HG02759 (cell line): ENCODE data around the gene PIGU.
"Not testable (repeated sequence)": the region's sequence is repeated elsewhere in the genome, so short reads cannot be mapped to it uniquely, and the experiment has no call there.

Experiments
- ATAC-seq: cut with Tn5 transposase; IDR thresholded peaks from one replicate; pipeline ENCODE4 v1.9.1; 2021; ENCODE audit warnings: mild to moderate bottlenecking, moderate library complexity; ENCODE audit not compliant: unreplicated experiment

PIGU gene, protein sequence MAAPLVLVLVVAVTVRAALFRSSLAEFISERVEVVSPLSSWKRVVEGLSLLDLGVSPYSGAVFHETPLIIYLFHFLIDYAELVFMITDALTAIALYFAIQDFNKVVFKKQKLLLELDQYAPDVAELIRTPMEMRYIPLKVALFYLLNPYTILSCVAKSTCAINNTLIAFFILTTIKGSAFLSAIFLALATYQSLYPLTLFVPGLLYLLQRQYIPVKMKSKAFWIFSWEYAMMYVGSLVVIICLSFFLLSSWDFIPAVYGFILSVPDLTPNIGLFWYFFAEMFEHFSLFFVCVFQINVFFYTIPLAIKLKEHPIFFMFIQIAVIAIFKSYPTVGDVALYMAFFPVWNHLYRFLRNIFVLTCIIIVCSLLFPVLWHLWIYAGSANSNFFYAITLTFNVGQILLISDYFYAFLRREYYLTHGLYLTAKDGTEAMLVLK

DNA sequence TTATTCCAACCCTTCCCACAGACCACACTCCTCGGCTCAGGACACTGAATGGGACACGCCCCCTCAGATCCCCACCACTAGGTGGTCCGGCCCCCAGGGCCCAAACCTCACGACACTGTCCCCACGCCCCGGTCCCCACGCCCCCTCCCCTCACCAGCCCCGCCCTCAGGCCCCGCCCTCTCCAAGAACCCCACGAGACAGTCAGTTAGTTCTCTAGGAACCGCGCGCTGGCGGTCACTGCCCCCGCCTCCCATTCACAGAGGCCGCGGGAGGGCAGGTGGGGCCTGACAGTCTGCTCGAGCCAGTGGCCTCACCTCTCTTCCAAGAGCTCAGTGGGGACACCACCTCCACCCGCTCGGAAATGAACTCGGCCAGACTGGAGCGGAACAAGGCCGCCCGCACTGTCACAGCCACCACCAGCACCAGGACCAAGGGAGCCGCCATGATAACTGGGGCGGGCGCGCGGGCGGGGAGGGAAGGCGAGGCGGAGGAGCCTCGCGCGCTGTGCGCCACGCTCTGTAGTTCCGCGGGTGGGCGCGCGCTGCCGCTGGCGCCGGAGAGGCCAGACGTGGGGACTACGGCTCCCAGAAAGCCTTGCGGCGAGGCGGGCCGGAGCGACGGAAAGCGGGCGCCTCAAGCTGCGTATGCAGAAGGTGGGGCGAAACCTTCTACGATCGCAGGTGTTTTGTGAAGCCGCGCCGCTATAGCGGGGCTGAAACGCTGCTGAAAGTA, at the start of gene PIGU:
PIGU (minus strand) TSS at position 451 of the 732 bp plus-strand sequence; CDS start at position 444, 7 bp downstream.
- ATAC-seq = peak; percentile 97

DNA sequence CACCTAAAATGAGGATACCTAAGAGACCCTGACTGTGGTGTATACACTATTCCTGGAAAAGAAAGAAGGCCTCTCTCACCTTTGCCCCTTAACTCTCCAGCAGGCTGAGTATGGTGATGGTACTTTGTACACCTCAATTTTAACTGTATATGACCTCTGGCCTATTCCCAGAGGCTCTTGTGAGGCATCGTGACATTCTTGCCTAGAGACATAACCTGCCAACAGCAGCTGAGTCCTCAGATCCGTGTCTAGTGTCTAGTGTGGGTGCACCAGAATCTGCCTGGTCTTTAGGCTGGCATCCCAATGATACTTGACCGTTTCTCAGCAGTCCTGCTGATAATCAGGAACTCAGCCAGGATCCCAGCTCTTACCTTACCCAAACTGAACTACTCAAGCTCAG, 47.3 kb upstream of the PIGU start:
- ATAC-seq = no peak

DNA sequence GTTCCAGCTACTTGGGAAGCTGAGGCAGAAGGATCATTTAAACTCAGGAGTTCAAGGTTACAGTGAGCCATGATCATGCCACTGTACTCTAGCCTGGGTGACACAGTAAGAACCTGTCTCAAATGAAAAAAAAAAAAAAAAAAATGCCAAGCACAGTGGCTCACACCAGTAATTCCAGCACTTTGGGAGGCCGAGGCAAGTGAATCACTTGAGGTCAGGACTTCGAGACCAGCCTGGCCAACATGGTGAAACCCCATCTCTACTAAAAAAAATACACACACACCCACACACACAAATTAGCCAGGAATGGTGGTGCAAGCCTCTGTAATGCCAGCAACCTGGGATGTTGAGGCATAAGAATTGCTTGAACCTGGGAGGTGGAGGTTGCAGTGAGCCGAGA, 45.7 kb upstream of the PIGU start:
- not testable (repeated sequence) for ATAC-seq

DNA sequence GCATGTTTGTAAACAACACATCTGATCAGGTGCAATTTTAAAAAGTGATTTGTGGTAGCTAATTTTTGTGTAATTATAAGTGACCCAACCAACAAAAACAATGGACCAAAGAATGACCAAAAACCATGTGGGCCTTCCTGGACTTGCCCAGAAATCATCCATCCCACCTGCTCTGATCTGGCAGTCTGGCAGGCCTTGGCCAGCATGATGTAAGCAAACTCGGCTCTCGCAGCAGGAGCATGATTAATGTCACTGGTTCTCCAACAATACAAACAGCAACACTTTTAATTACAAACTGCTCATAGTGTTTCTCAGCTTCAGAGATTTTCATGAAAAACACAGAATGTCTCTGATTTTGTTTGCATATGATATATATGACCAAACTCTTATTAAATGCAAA, 43.4 kb upstream of the PIGU start:
- no peak for ATAC-seq

DNA sequence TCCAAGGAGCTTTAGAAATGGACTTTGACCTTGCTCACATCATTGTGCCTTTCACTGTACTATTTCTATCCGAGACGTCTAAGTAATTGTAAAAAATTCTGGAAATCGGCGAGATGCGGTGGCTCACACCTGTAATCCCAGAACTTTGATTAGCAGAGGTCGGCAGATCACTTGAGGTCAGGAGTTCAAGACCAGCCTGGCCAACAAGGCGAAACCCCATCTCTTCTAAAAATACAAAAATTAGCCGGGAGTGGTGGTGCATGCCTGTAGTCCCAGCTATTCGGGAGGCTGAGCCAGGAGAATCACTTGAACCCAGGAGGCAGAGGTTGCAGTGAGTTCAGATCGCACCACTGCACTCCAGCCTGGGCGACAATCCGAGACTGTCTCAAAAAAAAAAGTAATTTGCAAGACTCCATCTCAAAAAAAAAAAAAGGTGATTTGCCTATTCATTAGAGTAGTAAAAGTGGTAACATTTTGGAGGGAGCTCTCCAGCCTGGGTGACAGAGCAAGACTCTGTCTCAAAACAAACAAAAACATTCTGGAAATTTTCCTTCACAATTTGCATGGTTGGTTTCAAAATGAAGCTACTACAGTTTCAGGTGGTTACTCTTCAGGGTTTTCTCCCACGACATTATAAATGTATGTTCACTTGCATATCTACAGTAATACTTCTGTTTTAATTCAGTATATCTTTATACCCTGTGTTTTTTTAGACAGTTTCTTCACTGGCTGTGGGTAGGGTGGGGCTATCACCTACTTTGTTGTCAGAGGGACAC, 42.5 kb upstream of the PIGU start:
- peak; percentile 96 for ATAC-seq

DNA sequence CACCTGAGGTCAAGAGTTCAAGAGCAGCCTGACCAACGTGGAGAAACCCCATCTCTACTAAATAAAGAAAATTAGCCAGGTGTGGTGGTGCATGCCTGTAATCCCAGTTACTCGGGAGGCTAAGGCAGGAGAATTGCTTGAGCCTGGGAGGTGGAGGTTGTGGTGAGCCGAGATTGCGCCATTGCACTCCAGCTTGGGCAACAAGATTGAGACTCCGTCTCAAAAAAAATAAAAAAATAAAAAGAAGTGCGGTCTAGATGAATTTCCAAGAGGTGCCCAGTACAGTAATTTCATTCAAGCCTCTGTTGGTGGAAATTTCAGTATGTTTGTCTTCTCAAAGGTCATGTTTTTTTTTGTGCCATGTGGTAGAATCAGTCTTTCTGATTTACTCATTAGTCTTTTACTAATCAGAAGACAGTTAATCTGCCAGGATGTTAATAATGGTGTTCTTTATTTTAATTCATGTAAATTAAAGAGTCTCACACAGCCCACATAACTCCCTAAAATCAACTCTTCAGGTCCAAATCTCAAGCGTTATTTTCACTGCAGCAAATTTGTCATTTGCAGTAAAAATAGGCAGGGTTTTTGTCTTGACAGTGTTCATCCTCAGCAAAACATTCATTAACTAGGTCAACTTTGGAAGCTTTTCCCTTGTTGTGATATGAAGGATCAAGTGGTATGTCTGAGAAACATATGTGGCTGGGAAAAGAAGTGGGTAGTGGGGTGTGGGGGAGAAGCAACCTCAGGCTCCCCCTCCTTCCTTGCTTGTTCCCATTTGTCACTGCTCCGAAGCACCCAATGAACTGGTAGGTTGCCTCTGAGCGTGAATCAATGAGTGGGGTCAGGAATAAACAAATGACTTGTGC, 40.6 kb upstream of the PIGU start:
- ATAC-seq = no peak

DNA sequence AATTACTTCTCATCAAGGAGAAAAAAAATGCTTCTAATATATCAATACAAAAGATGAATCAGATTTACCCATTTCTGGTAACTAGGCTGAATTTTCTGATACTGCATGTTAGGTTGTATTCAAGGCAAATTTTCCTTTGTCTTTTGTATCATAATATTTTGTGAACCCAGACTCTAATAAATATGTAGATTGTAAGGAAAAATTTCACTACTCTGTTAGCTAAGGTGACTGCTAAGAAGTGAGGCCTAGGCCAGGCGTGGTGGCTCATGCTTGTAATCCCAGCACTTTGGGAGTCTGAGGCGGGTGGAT, 40.0 kb upstream of the PIGU start:
- no peak for ATAC-seq

DNA sequence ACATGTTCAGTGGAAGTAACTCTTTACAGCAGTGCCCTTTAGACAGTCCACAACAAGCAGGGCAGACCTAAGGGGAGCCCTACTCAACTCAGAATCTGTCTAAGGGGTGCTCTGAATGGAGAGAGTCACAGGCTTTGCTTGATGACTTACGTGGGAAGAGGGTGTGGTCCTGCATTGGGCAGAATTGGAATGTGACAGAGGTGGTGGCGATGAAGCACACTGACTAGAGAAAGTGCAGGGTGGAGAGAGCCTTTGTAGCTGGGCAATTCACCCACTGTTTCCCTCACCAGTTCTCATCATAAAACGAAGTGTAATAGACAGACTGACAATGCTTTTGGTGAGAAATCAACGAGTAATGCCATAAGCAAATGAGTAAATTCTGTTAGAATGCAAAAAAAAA, 38.5 kb upstream of the PIGU start:
- no peak for ATAC-seq

DNA sequence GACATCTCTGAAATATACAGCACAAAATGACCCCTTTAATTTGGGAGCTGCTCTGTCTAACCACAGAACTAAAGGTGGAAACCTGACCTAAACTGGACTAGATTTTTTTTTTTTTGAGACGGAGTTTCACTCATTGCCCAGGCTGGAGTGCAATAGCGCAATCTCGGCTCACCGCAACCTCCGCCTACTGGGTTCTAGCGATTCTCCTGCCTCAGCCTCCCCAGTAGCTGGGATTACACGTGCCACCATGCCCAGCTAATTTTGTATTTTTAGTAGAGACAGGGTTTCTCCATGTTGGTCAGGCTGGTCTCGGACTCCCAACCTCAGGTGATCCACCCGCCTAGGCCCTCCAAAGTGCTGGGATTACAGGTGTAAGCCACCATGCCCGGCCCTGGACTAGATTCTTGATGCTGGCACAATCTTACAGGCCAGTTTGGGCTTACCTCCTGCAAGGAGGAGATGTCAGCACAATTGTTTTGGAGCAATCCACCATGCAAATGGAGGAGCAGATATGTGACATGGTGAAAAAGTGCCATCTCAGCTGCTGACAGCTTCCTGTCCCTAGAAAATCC, 37.1 kb upstream of the PIGU start:
- not testable (repeated sequence) for ATAC-seq

DNA sequence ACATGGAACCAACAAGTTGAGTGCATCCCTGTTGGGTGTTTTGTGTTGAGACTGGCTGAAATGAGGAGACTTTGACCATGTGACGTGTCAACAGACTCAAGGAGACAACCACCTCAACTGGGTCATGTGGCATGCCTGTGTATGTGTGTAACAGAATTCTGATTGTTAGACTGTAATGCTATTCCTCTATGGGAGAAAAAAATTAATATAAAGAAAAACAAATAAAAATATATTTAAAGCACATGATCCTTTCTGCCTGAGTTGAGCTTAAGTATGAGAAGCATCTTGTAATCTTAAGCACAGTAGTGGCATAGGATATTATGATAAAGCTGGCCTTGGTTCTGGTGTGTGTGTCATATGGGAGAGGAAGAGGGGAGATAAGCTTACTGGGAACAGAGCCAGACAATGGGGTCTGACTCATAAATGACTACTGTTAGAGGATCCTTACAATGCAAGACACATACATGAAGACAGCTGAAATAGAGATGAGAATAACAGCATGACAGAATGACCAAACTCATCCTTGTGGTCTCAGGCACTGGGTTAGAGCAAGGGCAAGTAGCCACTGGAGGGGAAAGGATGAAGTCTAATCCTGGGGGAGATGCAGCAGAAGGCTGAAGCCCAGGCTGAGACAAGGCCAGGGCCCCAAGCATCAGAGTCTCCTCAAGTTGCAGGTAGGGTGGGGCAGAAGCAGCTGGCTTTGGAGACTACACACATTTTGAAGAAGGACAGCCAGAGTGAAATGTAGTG, 36.5 kb upstream of the PIGU start:
- ATAC-seq = no peak

DNA sequence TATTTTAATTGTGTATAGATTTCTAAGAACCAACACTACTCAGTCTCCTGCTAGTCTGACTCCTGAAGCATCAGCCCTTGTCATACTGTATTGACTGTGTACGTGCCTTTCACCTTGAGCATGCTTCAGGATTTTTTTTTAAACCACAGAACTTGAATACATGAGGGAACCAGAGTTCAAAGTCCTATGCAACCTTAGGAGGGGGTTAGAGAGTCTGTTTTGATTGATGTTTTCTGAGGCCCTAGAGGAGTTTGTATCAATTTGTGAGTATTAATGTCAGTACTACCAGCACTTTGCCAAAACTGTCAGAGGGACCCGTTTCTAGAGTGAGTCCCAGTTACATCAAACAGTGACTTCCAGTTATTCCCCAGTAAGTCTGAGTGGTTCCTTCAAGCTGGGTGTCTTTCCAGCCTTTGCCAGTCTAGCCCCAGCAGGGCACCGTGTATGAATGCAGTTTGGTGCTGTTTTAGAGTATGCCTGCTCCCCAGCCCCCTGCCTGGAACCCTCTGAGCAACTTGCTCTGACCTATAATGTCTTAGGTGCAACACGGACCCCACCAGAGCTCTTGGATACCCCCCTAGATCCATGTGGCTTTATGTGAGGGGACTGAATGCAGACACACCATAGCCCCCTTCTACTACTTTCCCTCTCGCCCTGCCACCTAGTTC, 35.8 kb upstream of the PIGU start:
- ATAC-seq = no peak

DNA sequence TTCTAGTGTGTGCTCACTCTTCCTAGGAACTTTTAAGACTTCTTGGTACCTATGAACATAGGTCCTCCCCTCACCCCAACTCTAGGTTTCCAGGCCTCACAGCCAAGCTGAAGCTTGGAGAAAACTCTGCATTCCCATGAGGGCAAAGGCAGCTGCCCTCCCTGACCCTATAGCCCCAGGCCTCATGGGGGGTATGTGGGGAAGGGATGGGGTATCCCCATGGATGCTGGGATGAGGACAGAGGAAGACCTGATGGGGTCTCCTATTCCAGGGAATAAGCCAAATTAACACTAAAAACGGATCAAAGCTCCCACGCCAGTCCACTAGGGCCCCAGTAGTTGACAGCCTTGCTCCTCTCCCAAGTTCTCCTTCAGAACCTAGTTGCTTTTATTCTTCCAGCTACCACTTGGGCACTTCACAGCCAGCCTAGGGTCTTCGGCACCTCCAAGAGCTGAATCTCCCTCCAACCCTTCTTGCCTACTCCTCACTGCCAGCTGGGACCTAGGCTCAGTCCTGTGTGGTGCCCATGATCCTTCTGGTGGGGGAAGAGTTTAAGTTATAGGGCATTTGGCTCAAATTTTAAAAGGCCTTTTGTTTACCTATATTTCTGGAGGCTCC, 35.0 kb upstream of the PIGU start:
- ATAC-seq = no peak

DNA sequence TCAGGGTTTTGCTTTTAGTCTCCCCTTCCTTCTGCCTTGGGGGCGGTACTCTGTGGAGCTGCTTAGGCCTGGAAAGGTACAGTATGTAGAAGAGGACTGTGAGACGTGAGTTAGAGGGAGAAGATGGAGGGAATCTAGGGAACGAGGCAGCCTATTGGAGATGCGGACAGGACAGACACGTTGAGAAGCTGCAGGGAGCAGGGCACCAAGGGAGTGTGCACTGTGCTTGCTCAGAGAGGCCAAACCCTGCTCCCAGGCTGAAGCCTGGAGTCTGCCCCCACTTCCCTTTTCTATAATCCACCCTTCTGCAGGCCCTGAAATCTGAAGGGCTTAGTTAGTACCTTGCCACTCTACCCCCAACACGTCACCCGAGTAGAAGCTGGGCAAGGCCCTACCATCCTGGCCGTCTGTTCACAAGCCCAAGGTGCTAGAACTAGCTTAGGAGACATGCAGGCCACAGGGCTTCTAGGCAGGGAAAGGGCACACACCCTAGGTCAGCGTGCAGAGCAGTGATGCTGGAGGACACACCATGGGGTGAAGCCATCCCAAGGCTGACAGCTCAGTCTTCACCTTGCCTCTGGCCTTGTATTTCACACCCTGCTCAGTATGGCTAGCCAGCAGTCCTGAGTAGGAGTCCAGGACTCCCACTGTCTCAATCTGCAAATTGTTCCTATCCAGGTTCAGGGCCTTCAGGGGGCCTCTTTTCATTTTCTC, 34.1 kb upstream of the PIGU start:
- ATAC-seq = no peak

DNA sequence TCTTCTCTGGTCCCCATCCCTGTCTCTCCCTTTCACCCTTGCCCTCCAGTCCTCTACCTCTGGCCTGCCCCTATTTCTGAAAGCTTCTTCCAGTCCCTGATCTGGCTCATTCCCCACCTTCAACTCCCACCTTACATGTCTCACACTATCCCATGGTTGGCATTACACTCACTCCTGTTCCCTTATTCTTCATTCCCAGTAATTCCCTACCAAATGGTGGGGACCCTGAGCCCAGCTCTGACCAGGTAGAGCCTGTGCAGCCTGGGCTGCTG, 33.6 kb upstream of the PIGU start:
- no peak for ATAC-seq

DNA sequence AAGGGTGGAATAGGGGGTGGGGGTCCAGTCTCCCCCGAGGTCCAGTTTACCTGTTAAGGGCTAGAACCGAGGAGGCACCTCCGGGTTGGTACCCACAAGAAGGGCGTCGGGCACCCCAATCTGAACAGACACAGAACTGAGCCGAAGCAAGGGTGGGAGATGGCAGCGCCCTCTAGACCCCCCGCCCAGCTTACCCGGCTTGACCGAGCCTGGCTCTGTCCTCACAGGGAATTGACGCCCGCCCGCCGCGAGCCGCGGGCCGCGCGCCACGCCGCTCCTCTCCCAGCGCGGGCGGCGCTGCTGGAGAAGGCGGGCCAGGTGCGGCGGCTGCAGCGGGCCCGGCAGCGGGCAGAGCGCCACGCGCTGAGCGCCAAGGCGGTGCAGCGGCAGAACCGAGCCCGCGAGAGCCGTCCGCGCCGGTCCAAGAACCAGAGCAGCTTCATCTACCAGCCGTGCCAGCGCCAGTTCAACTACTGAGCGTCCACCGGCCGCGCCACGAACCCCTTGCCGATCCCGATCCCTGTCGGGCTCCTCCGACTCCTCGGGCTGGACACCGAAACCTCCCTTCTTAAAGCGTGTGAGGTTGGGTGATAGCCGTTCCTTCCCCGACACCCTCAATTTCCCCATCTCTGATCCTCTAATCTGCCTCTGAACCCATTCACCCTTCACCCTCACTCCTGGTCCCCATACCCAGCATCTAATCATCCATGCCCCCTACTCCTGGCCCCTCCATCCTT, 33.1 kb upstream of the PIGU start:
- peak; percentile 30 for ATAC-seq

DNA sequence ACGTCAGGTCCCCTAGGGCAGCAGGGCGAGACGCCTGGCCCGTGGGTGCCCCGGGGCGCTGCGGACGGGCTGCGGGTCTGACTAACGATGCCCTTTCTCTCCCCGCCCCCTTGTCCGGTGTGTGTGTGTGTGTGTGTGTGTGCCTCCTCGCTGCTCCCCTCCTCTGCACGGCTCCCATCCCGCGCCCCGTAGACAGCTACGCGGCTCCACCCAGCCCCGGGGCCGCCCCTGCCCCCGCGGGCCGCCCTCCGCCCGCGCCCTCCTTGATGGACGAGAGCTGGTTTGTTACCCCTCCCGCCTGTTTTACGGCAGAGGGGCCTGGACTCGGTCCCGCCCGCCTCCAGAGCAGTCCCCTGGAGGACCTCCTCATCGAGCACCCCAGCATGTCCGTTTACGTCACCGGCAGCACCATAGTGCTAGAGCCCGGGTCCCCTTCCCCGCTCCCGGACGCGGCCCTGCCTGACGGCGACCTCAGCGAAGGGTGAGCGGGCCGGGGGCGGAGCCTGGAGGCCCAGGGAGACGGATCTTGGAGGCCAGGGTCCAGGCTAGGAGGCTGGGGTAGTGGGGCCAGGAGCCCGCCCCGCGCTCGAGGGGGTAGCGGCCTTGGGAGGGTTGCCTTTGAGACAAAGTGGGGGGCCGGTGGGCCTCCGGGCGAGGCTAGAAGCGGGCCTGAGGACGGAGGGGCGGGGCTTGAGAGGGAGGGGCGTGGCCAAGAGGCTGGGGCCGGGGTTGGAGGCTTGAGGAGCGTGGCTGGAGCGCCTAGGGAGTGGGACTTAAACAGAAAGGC, 32.3 kb upstream of the PIGU start:
- peak; percentile 52 for ATAC-seq

DNA sequence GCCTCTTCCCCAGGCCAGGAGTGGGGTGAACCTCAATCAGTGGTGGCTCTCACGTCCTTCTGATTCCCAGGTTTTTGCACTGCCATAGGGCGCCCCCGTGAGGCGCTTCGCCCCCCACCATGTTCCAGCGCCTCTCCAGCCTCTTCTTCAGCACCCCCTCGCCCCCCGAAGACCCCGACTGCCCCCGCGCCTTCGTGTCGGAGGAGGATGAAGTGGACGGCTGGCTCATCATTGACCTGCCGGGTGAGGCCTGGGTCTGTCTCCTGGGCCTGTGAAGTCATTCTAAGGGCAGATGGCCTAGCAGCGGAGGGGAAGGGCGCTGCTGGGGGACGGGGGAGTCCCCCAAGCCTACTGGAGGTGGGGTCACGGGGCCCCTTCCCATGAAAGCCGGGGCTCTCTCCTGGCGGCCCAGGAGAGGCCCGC, 31.7 kb upstream of the PIGU start:
- ATAC-seq = peak; percentile 14
